PC-3 (cell line): ENCODE data around the gene EIPR1. TPM values are rescaled to one million over a fixed set of nuclear protein-coding genes. Genes with fewer than 3 reads are reported as not detected.
"Not testable (repeated sequence)": the region's sequence is repeated elsewhere in the genome, so short reads cannot be mapped to it uniquely, and the experiment has no call there.

Experiments used
- ATAC-seq: fragments of 200-7000 bp; cut with Tn5 transposase; 2 replicates; pipeline ENCODE4 v1.9.1; 2020; ENCODE audit warnings: mild to moderate bottlenecking, moderate library complexity
- BruUV-seq: library from RNA; stranded (reverse); fragments of 400-500 nt; replicated peaks from 2 replicates; lab custom pipeline; 2021; lab: Mats Ljungman, UMichigan
- CTCF ChIA-PET: fragments of 300-600 bp; sonication (Branson Sonifier 250); formaldehyde crosslinking; loops from one replicate; lab custom pipeline; 2022; ENCODE audit warnings: antibody characterized with exemption; lab: Charles Lee
- POLR2A ChIA-PET: fragments of 300-600 bp; sonication (Branson Sonifier 250); formaldehyde crosslinking; loops from one replicate; lab custom pipeline; 2022; ENCODE audit warnings: antibody characterized with exemption; ENCODE audit not compliant: unreplicated experiment; lab: Charles Lee
- DNase-seq: peaks from one replicate; pipeline ENCODE4 v3.0.0-alpha.2; 2015
- H2AFZ ChIP-seq: fragments of 300-600 bp; sonication (generic); 2 replicates; pipeline ENCODE4 v1.6.0; 2016; ENCODE audit warnings: antibody characterized with exemption, low read length
- H3F3A ChIP-seq: fragments of 300-600 bp; sonication (generic); one replicate; pipeline ENCODE4 v1.6.0; 2017; ENCODE audit warnings: antibody characterized with exemption, low read length, control low read depth, mild to moderate bottlenecking; ENCODE audit not compliant: unreplicated experiment
- H3K27ac ChIP-seq: fragments of 300-600 bp; sonication (generic); 2 replicates; pipeline ENCODE4 v1.5.1; 2016; ENCODE audit warnings: mild to moderate bottlenecking, low read length
- H3K27me3 ChIP-seq: fragments of 300-600 bp; sonication (generic); 2 replicates; pipeline ENCODE4 v1.6.1; 2016; ENCODE audit warnings: low read length, mixed read lengths
- H3K36me3 ChIP-seq: fragments of 300-600 bp; sonication (generic); 2 replicates; pipeline ENCODE4 v1.6.1; 2016; ENCODE audit warnings: low read depth, mixed run types, low read length, mixed read lengths
- H3K4me1 ChIP-seq: fragments of 300-600 bp; sonication (generic); 2 replicates; pipeline ENCODE4 v1.5.1; 2016; ENCODE audit warnings: low read length; ENCODE audit not compliant: insufficient read depth
- H3K4me2 ChIP-seq: fragments of 300-600 bp; sonication (generic); 2 replicates; pipeline ENCODE4 v1.6.0; 2016; ENCODE audit warnings: low read length
- H3K4me3 ChIP-seq: fragments of 300-600 bp; sonication (generic); 2 replicates; pipeline ENCODE4 v1.5.1; 2016; ENCODE audit warnings: mild to moderate bottlenecking, low read length, mixed read lengths
- H3K79me2 ChIP-seq: fragments of 300-600 bp; sonication (generic); 2 replicates; pipeline ENCODE4 v1.6.1; 2017; ENCODE audit warnings: low read length, mixed read lengths
- H3K9ac ChIP-seq: fragments of 300-600 bp; sonication (generic); 2 replicates; pipeline ENCODE4 v1.6.0; 2016; ENCODE audit warnings: mild to moderate bottlenecking, low read length
- H3K9me2 ChIP-seq: fragments of 300-600 bp; sonication (generic); replicated peaks from 2 replicates; pipeline ENCODE4 v1.6.1; 2016; ENCODE audit warnings: mixed run types, low read length, mixed read lengths
- H3K9me3 ChIP-seq: fragments of 300-600 bp; sonication (generic); 2 replicates; pipeline ENCODE4 v1.6.1; 2016; ENCODE audit warnings: low read length, mixed read lengths
- H4K20me1 ChIP-seq: fragments of 300-600 bp; sonication (generic); 2 replicates; pipeline ENCODE4 v1.6.1; 2016; ENCODE audit warnings: low read length, mixed read lengths
- CTCF ChIP-seq: fragments of 300-600 bp; sonication (generic); conservative IDR thresholded peaks from 2 replicates; pipeline ENCODE4 v1.5.1; 2017; ENCODE audit warnings: antibody characterized with exemption, low read depth, mild to moderate bottlenecking, low read length
- EZH2 ChIP-seq: fragments of 300-600 bp; sonication (generic); IDR thresholded peaks from one replicate; pipeline ENCODE4 v1.6.1; 2017; ENCODE audit warnings: antibody characterized with exemption, mild to moderate bottlenecking, low read length; ENCODE audit not compliant: unreplicated experiment
- EZH2phosphoT487 ChIP-seq: fragments of 300-600 bp; sonication (generic); IDR thresholded peaks from 2 replicates; pipeline ENCODE4 v1.6.1; 2018; ENCODE audit warnings: mild to moderate bottlenecking, antibody characterized with exemption, low read length, borderline replicate concordance
- intact Hi-C: fragments of 100-400 bp; cut with micrococcal nuclease; formaldehyde crosslinking; loops from 2 replicates; pipeline ENCODE4 v1.9.0; 2023
- total RNA-seq: library from RNA; depleted of rRNA; stranded (reverse); fragments of >200 nt; gene quantifications from 2 replicates; pipeline ENCODE4 v1.2.3, GENCODE V29; 2014

Gene EIPR1
- total RNA-seq, 1 experiment from 2014 or later: 90.1 TPM

- Histone ChIP-seq H3K4me1 (no peaks in the 10 kb centered on the region), H3K36me3 (0 out of 2 replicates have a peak, but pooled peaks cover 4% of the 10 kb centered on the region), H3K27ac (no peak overlapping the region), H3K9me2 (no peaks in the 10 kb centered on the region), H2AFZ (no peak overlapping the region), H3K4me3 (no peak overlapping the region), H3K4me2 (no peak overlapping the region), H3K9ac (no peak overlapping the region), H3K9me3 (no peaks in the 10 kb centered on the region), H3F3A (no peaks in the 10 kb centered on the region), H3K79me2 (no peaks in the 10 kb centered on the region), H3K27me3 (no peaks in the 10 kb centered on the region), H4K20me1 (no peaks in the 10 kb centered on the region)
- BruUV-seq: no TSS peak
- ChIA-PET POLR2A (no interaction called here), CTCF (no interaction called here)
- no peak for DNase-seq
- no peak for TF ChIP-seq EZH2
- no peak for TF ChIP-seq CTCF
- no peak for TF ChIP-seq EZH2phosphoT487
- intact Hi-C loops: loop anchor here (2.0 kb wide), 1 partner anchor 103 kb away; no protein-coding TSS in a partner anchor
- ATAC-seq: no peak
Measured at GRCh38 chr2:3199627-3200345, 177.8 kb downstream of the EIPR1 start.

- H3K27ac ChIP-seq, H3K79me2 ChIP-seq, POLR2A ChIA-PET, H3K27me3 ChIP-seq, ATAC-seq, BruUV-seq, H3K9ac ChIP-seq, H3K4me2 ChIP-seq, H3K4me3 ChIP-seq, H4K20me1 ChIP-seq, H3K4me1 ChIP-seq, H3F3A ChIP-seq, H2AFZ ChIP-seq, CTCF ChIA-PET, H3K9me2 ChIP-seq, DNase-seq, H3K36me3 ChIP-seq, H3K9me3 ChIP-seq: not testable (repeated sequence)
- intact Hi-C loops: loop anchor here (2.0 kb wide), 1 partner anchor 104 kb away; no protein-coding TSS in a partner anchor
Measured at GRCh38 chr2:3198671-3199192, 178.9 kb downstream of the EIPR1 start.

- Histone ChIP-seq H3K4me3 (no peak overlapping the region), H3K9me2 (no peaks in the 10 kb centered on the region), H3F3A (no peaks in the 10 kb centered on the region), H3K36me3 (peaks cover 8% of the 10 kb centered on the region; the same call in 1 of the 2 replicates), H3K9ac (no peak overlapping the region), H3K9me3 (no peaks in the 10 kb centered on the region), H2AFZ (no peak overlapping the region), H3K4me1 (no peaks in the 10 kb centered on the region), H3K27ac (no peak overlapping the region), H3K79me2 (no peaks in the 10 kb centered on the region), H3K4me2 (no peak overlapping the region), H4K20me1 (no peaks in the 10 kb centered on the region), H3K27me3 (no peaks in the 10 kb centered on the region)
- ChIA-PET POLR2A (no interaction called here), CTCF (no interaction called here)
- peak; percentile 38 for ATAC-seq
- DNase-seq: no peak
- intact Hi-C loops: loop anchor here (2.0 kb wide), 1 partner anchor 105 kb away; no protein-coding TSS in a partner anchor
- BruUV-seq: no TSS peak
- TF ChIP-seq EZH2: no peak
- peak; percentile 42; the same call in 1 of the 2 replicates for TF ChIP-seq CTCF
Measured at GRCh38 chr2:3198119-3198518, 179.5 kb downstream of the EIPR1 start.
